AG10803 (cell line): Measurements from ENCODE around the gene MTR.

Source experiments
- DNase-seq: peaks from one replicate; pipeline ENCODE4 v3.0.0; 2010; ENCODE audit warnings: low read depth
- H3K4me3 ChIP-seq: 2 replicates; pipeline ENCODE4 v1.5.1; 2011; ENCODE audit warnings: mild to moderate bottlenecking, low read length, control low read depth
- CTCF ChIP-seq: conservative IDR thresholded peaks from 2 replicates; pipeline ENCODE4 v1.5.1; 2011; ENCODE audit warnings: mild to moderate bottlenecking, low read length, control low read depth, inconsistent platforms

Gene MTR

GRCh38 chr1:236760986-236761385, 34.1 kb upstream of the MTR start:
- no peak overlapping the region for H3K4me3 ChIP-seq
- DNase-seq, result no peak
- TF ChIP-seq CTCF, result no peak

- H3K4me3 ChIP-seq, result no peak overlapping the region
- no peak for DNase-seq
- no peak for TF ChIP-seq CTCF
Observed at GRCh38 chr1:236761397-236762132, 33.5 kb upstream of the MTR start.

- H3K4me3 ChIP-seq, result no peak overlapping the region
- DNase-seq, result peak; percentile 5
- no peak for TF ChIP-seq CTCF
Observed at GRCh38 chr1:236762410-236762809, 32.7 kb upstream of the MTR start.

GRCh38 chr1:236765831-236766230, 29.3 kb upstream of the MTR start:
- DNase-seq, result no peak

GRCh38 chr1:236766506-236766905, 28.6 kb upstream of the MTR start:
- no peak overlapping the region for H3K4me3 ChIP-seq
- no peak for DNase-seq
- TF ChIP-seq CTCF, result no peak

More at GRCh38 chr1:236765831-236766230, 29.3 kb upstream of the MTR start:
- no peak for TF ChIP-seq CTCF
- no peak overlapping the region for H3K4me3 ChIP-seq

- TF ChIP-seq CTCF, result no peak
- no peak for DNase-seq
- H3K4me3 ChIP-seq, result no peak overlapping the region
Observed at GRCh38 chr1:236767276-236767675, 27.8 kb upstream of the MTR start.

- DNase-seq, result no peak
- no peak overlapping the region for H3K4me3 ChIP-seq
- TF ChIP-seq CTCF, result no peak
Observed at GRCh38 chr1:236768601-236769000, 26.5 kb upstream of the MTR start.
